Tibial nerve (tissue), 4 donors: ENCODE results near the gene VTCN1.

Experiments
- EP300 ChIP-seq, 2 donors: sonication (generic); formaldehyde crosslinking; IDR thresholded peaks; one replicate each; pipeline ENCODE4 v1.6.1; 2017; ENCODE audit warnings: antibody characterized with exemption in 2 of 2, mild to moderate bottlenecking in 1 of 2
- POLR2A ChIP-seq, 2 donors: fragments of 450-650 bp; IDR thresholded peaks; one replicate each; pipeline ENCODE4 v1.6.1; 2017; ENCODE audit warnings: antibody characterized with exemption in 2 of 2, mild to moderate bottlenecking in 2 of 2, moderate library complexity in 2 of 2
- TF ChIP-seq, protein P1 (sequence below), 5 experiments: fragments of 200-600 bp in 3 of 5; fragments of 450-650 bp in 2 of 5; sonication (generic) in 3 of 5; IDR thresholded peaks; one replicate each; pipeline ENCODE4 v1.5.1; 2016 to 2019; ENCODE audit warnings: antibody characterized with exemption in 5 of 5, mild to moderate bottlenecking in 3 of 5, moderate library complexity in 2 of 5

DNA sequence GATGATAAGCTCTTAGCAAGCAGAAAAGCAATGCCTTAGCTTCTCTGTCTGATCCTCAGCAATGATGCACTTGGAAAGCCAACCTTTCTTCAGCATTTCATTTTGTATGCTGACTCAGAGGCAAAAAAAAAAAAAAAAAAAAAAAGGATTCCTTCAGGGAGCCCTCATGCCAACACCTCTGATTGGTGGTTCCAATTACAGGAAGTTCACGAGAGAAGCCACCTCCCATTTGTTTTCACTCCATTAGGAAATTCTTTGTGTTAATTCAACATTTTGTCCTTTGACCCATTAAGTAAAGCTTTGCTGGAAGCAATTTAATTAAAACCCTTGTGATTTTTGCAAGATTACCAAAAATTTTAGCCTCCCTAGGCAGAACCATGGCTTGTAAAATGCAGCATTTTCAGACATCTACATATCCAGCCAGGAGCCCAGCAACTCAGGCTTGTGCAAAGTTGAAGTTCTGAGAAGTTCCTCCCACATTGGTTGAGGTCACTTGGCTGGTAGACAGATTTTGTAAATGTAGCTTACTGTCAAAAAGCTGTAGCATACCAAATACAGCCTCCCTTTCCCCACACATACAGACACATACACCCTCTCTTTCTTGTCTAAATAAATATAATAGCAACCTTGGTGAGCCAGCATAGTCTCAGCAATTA, 27.1 kb upstream of the VTCN1 start:
- TF ChIP-seq EP300 (IDR thresholded peaks at IDR 0.05) (no peak), POLR2A (IDR thresholded peaks at IDR 0.05) (no peak)
- TF ChIP-seq, protein P1, sequence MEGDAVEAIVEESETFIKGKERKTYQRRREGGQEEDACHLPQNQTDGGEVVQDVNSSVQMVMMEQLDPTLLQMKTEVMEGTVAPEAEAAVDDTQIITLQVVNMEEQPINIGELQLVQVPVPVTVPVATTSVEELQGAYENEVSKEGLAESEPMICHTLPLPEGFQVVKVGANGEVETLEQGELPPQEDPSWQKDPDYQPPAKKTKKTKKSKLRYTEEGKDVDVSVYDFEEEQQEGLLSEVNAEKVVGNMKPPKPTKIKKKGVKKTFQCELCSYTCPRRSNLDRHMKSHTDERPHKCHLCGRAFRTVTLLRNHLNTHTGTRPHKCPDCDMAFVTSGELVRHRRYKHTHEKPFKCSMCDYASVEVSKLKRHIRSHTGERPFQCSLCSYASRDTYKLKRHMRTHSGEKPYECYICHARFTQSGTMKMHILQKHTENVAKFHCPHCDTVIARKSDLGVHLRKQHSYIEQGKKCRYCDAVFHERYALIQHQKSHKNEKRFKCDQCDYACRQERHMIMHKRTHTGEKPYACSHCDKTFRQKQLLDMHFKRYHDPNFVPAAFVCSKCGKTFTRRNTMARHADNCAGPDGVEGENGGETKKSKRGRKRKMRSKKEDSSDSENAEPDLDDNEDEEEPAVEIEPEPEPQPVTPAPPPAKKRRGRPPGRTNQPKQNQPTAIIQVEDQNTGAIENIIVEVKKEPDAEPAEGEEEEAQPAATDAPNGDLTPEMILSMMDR (IDR thresholded peaks at IDR 0.05) = no peak
